Cerebellar cortex (tissue), 1 donor: ENCODE measurements around the gene IRF3.

Experiments used
- DNase-seq: peaks from one replicate; pipeline ENCODE4 v3.0.0-alpha.2; 2015; ENCODE audit warnings: low spot score

IRF3 gene

GRCh38 chr19:49687566-49688316 lies 22.1 kb upstream of the IRF3 start:
- no peak for DNase-seq

DNA sequence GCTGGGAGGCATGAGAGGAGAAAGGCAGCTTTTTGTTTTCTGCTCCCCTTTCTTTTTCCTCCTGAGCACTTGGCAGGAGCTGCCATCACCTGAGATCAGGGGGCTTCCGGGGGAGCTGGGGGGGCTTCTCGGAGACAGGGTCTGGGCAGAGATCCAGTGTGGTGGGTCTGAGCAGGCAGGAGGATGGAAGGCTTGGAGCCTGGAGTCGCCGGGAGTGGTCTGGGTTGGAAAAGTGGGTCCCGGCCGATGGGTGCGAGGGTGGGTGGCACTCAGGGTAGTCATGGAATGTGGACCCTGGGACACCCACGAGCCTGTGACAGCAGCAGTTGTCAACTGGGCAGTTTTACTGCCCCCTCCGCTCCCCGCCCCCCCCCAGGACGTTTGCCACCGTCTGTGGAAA lies 21.5 kb upstream of the IRF3 start:
- no peak for DNase-seq

DNA sequence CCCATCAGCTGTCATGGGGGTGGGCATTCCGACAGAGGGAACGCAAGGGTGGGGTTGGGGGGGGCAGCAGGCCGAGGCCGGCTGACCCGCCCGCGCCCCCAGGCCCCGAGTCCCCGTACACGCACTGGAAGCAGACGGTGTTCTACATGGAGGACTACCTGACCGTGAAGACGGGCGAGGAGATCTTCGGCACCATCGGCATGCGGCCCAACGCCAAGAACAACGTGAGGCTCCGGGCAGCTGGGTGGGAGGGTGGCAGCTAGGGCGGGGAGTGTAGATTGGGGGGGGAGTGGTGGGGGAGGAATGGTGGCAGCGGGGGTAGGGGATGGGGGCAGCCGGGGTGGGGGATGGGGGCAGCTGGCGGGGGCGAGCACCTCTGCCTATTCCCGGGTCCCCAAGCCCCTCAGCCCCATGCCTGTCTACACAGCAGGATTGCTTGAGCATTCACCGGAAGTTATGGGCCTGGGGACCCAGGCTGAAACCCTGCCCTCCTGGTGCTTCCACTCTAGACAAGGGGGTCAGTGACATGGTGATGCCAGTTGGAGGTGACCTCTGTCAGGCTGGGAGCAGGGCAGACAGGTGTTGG lies 20.9 kb upstream of the IRF3 start:
- no peak for DNase-seq

GRCh38 chr19:49685845-49686332 lies 20.2 kb upstream of the IRF3 start:
- DNase-seq: no peak

- DNase-seq: no peak
These were observed 19.4 kb upstream of the IRF3 start for GRCh38 chr19:49684983-49685553.

- no peak for DNase-seq
These were observed 18.8 kb upstream of the IRF3 start for GRCh38 chr19:49684251-49684982.

DNA sequence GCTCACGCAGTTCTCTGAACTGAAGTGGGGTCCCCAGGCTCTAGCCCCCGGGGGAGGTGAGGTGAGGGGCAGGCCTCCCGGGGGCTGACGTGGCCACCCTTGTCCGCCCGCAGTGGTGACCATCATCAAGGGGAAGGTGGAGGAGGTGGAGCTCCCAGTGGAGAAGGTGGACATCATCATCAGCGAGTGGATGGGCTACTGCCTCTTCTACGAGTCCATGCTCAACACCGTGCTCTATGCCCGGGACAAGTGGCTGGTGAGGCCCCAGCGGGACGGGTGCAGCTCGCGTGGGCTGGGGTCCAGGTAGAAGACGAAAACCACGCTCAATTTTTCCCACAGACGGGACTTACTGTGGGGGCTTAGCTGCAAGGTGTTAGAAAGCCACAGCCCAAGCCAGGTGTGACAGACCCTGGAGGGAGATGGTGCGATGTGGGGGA lies 18.2 kb upstream of the IRF3 start:
- no peak for DNase-seq

GRCh38 chr19:49682274-49682673 lies 16.6 kb upstream of the IRF3 start:
- DNase-seq: no peak

DNA sequence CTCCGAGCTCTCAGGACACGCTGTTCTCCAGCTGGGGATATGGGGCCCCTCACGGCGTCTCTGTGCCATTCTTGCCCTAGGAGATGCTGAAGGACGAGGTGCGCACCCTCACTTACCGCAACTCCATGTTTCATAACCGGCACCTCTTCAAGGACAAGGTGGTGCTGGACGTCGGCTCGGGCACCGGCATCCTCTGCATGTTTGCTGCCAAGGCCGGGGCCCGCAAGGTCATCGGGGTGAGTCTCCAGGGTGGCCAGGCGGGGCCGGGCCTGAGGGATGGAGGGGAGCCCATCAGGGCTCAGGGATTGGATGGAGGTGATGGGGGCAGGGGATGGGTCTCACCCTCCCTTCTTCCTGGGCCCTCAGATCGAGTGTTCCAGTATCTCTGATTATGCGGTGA lies 16.2 kb upstream of the IRF3 start:
- no peak for DNase-seq

DNA sequence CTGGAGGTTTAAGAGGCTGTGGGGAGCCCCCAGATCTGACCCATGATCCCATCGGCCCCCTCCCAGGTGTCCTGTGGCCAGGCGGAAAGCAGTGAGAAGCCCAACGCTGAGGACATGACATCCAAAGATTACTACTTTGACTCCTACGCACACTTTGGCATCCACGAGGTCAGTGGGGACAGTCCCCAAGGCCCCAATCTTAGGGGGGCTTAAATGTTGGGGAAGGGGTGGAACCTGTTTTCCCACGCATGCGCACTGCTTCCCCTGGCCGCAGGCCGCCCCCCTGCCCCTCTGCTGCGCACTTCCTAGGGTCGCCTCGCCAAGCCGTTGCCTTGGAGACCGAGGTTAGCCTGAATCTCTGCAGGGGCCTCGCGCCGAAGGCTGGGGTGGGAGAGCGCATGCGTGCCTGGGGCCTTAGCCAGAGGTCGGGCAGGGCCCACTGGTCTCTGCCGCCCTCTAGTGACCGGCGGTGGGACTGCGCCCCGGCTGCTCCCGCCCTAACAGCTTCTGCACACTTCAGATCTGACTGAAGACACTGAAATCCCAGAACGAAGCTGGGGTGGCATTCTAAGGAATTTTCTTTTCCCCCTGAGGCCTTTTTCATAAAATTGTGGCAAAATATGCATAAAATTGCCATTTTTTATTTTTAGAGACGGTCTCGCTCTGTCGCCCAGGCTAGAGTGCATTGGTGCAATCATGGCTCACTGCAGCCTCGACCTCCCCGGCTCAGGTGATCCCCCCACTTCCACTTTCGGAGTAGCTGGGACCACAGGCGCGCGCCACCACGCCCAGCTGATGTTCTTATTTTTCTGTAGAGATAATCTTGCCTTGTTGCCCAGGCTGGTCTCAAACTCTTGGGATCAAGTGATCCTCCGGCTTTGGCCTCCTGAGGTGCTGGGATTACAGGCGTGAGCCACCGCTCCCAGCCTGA lies 15.0 kb upstream of the IRF3 start:
- peak; percentile 89 for DNase-seq

GRCh38 chr19:49679771-49680413 lies 14.2 kb upstream of the IRF3 start:
- DNase-seq: no peak

- no peak for DNase-seq
These were observed 13.5 kb upstream of the IRF3 start for GRCh38 chr19:49678985-49679770.

- peak; percentile 85 for DNase-seq
These were observed 12.4 kb upstream of the IRF3 start for GRCh38 chr19:49677901-49678674.

DNA sequence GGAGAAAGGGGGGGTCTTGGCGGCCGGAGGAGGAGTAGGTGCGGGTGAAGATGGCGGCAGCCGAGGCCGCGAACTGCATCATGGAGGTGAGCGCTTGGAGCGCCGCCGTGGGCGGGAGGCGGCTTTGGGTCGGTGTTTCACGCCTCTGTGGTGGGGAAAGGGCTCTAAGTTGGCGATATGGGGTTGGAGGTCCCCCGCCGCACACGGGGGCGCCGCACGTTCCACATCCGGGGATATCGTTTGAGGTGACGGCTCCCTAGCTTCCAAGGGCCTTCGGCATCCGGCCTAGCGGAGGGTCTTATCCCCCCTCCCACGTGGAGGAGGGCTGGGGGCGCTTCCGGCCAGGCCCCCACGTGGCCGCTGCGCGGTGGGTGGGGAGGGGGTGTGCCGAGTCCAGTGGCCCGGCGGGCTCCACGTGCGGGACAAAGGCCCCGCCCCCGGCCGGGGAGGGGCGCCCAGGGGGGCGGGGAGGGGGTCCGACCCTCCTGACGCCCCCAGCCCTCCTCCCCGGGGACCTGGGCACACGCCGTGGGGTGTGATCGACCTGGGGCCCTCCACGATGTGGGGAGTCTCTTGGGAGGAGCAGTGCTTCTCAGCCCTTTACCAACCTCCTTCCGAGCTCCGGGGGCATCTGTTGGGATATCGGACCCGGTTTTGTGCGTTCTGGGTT lies 11.7 kb upstream of the IRF3 start, which contains the start of gene PRMT1:
PRMT1 (plus strand) TSS at position 41 of the 670 bp plus-strand sequence; CDS start at position 51, 10 bp downstream.
- no peak for DNase-seq

DNA sequence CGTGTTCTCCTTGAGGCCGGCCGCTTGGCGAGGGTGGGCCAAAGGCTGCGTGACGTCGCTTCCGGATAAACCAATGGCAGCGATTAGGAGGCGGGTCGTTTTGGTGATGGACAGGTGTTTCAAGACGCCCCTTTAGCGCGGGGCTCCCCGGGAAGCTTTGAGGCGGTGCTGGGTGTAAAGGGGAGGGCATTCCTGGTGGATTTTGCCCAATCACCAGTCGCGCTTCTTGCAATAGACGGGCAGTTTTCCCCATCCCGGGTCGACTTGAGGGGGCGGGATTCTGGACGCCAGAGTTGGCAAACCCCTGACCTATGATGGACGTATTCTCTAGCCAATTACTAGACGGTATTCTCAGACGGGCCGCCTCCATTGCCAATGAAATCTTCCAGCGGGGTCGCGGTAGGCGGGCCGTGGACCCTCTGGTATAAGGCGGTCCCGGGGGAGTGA lies 11.2 kb upstream of the IRF3 start:
- DNase-seq: peak; percentile 100

DNA sequence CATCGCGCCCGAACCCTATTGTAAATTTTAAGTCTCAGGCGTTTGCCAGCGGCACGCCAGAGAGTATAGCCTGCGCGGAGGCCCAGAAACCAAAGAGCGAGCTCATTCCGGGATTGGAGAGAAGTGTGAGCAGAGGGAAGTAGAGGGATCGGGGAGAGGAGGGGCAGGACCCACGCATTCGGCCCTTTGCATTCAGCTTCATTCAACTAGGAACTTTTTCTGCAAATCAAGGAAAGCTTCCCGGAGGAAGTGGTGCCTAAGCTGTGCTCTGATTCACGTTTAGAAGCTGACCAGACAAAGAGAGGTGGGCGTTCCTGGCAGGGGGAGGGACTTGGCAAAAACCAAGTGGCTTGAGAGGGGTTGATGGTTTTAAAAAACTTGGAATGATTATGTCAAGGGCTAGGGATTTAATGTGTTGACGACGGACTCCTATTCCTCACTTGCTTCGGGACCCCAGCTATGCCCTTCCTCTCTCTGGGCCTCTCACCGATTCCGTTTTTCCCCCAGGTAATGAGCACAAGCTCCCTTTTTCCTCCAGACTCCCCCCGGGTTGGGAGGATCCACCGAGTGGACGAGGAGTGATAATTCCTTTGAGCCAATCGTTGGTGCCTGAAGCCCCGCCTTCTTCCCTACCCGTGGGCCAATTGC lies 10.6 kb upstream of the IRF3 start:
- DNase-seq: no peak

DNA sequence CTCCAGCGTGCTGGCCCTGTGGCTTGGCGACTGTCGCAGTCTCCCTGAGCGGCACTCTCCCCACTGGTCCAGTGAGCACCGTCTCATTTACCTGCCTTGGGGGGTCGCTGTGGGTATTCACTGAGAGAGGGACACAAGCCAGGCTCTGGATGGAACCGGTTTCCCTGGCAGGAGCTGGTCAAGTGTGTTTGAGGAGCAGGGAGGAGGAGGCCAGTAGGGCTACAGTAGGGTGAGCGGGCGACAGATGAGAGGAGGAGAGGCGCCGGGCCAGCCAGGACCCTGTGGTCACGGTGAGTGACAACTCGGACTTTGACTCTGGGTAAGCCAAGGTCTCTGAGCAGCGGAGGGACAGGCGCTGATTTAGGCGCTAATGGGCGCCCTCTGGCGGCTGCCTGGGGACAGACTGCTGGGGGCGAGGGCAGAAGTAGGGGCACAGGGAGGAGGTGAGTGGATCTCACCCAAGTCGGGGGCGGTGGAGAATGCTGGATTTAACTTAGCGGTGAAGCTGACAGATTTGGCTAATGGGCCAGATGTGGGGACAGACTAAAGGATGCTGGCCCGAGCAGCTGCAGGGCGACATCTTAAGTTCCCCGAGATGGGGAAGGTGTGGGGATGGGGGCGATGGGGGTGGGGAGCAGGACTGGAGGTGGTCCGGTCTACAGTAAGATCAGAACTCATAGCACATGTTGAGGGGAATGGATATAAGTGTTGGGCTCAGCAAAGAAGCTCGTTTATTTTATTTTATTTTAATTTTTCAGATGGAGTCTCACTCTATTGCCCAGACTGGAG lies 6.7 kb upstream of the IRF3 start:
- peak; percentile 84 for DNase-seq
